HCT116 (cell line): ENCODE data around the gene CTNNA2. TPM values are rescaled to one million over a fixed set of nuclear protein-coding genes. Genes with fewer than 3 reads are reported as not detected.

ENCODE experiments used
- ATAC-seq: fragments of 200-7000 bp; cut with Tn5 transposase; 2 replicates; pipeline ENCODE4 v1.9.1; 2020; ENCODE audit warnings: mild to moderate bottlenecking, moderate library complexity
- BruUV-seq: library from RNA; stranded (reverse); fragments of 400-500 nt; replicated peaks from 2 replicates; lab custom pipeline; 2021; lab: Mats Ljungman, UMichigan
- CTCF ChIA-PET: fragments of 300-600 bp; sonication (Branson Sonifier 250); formaldehyde crosslinking; loops from one replicate; lab custom pipeline; 2021; ENCODE audit warnings: antibody characterized with exemption; lab: Charles Lee
- POLR2A ChIA-PET: fragments of 300-600, 350-600 bp; sonication (Branson Sonifier 250); formaldehyde crosslinking; loops from one replicate; lab custom pipeline; 2021; ENCODE audit warnings: antibody characterized with exemption; lab: Charles Lee
- RAD21 ChIA-PET, 2 experiments: fragments of 300-600 bp; sonication (Branson Sonifier 250); formaldehyde crosslinking; loops; one replicate each; lab custom pipeline; 2023; ENCODE audit warnings: low total read pairs in 2 of 2; ENCODE audit not compliant: uncharacterized antibody in 2 of 2, unreplicated experiment in 2 of 2, low non-redundant PET in 1 of 2; lab: Charles Lee
- DNase-seq: peaks from one replicate; pipeline ENCODE4 v3.0.0-alpha.2; 2010; ENCODE audit warnings: low read depth, low spot score
- H2AFZ ChIP-seq: fragments of 200-600 bp; shearing (Covaris generic), sonication (generic); 2 replicates; pipeline ENCODE4 v1.6.1; 2017; ENCODE audit warnings: low read depth, mixed run types, mixed read lengths, antibody characterized with exemption, low read length; ENCODE audit not compliant: poor library complexity, severe bottlenecking
- H3K27ac ChIP-seq: 2 replicates; pipeline ENCODE4 v1.5.1; 2012; ENCODE audit warnings: low read depth, low read length
- H3K27me3 ChIP-seq: fragments of 200-600 bp; sonication (generic); 2 replicates; pipeline ENCODE4 v1.6.1; 2016; ENCODE audit warnings: mixed run types, low read length, mixed read lengths; ENCODE audit not compliant: insufficient read depth
- H3K36me3 ChIP-seq, 2 experiments: fragments of 200-500 bp in 1 of 2; fragments of 200-600 bp in 1 of 2; sonication (Bioruptor generic) in 1 of 2; sonication (generic) in 1 of 2; 2 replicates each; pipeline versions ENCODE4 v1.5.1 to v1.6.1; 2014 to 2016; ENCODE audit warnings: low read length in 2 of 2, inconsistent platforms in 1 of 2, mixed read lengths in 1 of 2, mixed run types in 1 of 2; ENCODE audit not compliant: insufficient read depth in 2 of 2, control insufficient read depth in 1 of 2
- H3K4me1 ChIP-seq, 2 experiments: fragments of 200-600 bp in 1 of 2; sonication (generic) in 1 of 2; 2 replicates each; pipeline versions ENCODE4 v1.5.1 to v1.6.1; 2012 to 2017; ENCODE audit warnings: low read length in 2 of 2, inconsistent platforms in 1 of 2, mild to moderate bottlenecking in 1 of 2, mixed read lengths in 1 of 2, mixed run types in 1 of 2, moderate library complexity in 1 of 2; ENCODE audit not compliant: insufficient read depth in 2 of 2, control insufficient read depth in 1 of 2
- H3K4me2 ChIP-seq: fragments of 200-600 bp; sonication (generic); 2 replicates; pipeline ENCODE4 v1.6.1; 2017; ENCODE audit warnings: mixed run types, low read length, mixed read lengths
- H3K4me3 ChIP-seq, 2 experiments: fragments of 200-600 bp in 1 of 2; sonication (generic) in 1 of 2; replicated peaks in 1 of 2; 2 replicates each; pipeline ENCODE4 v1.5.1; 2011 to 2016; ENCODE audit warnings: low read length in 2 of 2, control low read depth in 1 of 2, low read depth in 1 of 2, mild to moderate bottlenecking in 1 of 2, mixed read lengths in 1 of 2, mixed run types in 1 of 2
- H3K79me2 ChIP-seq: fragments of 200-600 bp; sonication (generic); 2 replicates; pipeline ENCODE4 v1.6.1; 2017; ENCODE audit warnings: mild to moderate bottlenecking, mixed run types, low read length, moderate library complexity, mixed read lengths; ENCODE audit not compliant: insufficient read depth
- H3K9ac ChIP-seq: fragments of 200-600 bp; sonication (generic); 2 replicates; pipeline ENCODE4 v1.6.1; 2016; ENCODE audit warnings: low read length, mixed read lengths
- H3K9me2 ChIP-seq: fragments of 200-600 bp; sonication (generic), shearing (Covaris generic); 2 replicates; pipeline ENCODE4 v1.6.1; 2017; ENCODE audit warnings: mixed run types, mild to moderate bottlenecking, moderate library complexity; ENCODE audit not compliant: insufficient read depth
- H3K9me3 ChIP-seq, 2 experiments: fragments of 200-500 bp in 1 of 2; fragments of 200-600 bp in 1 of 2; sonication (Bioruptor generic) in 1 of 2; sonication (generic) in 1 of 2; 2 replicates each; pipeline ENCODE4 v1.6.1; 2014 to 2017; ENCODE audit warnings: low read length in 2 of 2, mixed read lengths in 2 of 2, inconsistent platforms in 1 of 2, low read depth in 1 of 2, mild to moderate bottlenecking in 1 of 2, mixed run types in 1 of 2, moderate library complexity in 1 of 2; ENCODE audit not compliant: control insufficient read depth in 1 of 2, insufficient read depth in 1 of 2
- H4K20me1 ChIP-seq: fragments of 200-600 bp; sonication (generic), shearing (Covaris generic); 2 replicates; pipeline ENCODE4 v1.6.1; 2017; ENCODE audit warnings: mixed run types, mild to moderate bottlenecking, moderate library complexity; ENCODE audit not compliant: insufficient read depth
- CBX3 ChIP-seq: IDR thresholded peaks from 2 replicates; pipeline ENCODE4 v1.6.1; 2012; ENCODE audit warnings: low read depth
- CEBPB ChIP-seq: IDR thresholded peaks from 2 replicates; pipeline ENCODE4 v1.6.1; 2012; ENCODE audit warnings: low read depth
- EGR1 ChIP-seq: IDR thresholded peaks from 2 replicates; pipeline ENCODE4 v1.6.1; 2012; ENCODE audit warnings: low read depth
- EZH2 ChIP-seq: fragments of 200-600 bp; sonication (generic); IDR thresholded peaks from 2 replicates; pipeline ENCODE4 v1.6.1; 2017; ENCODE audit warnings: antibody characterized with exemption, mixed run types
- EZH2phosphoT487 ChIP-seq: fragments of 200-600 bp; IDR thresholded peaks from 2 replicates; pipeline ENCODE4 v1.6.1; 2018; ENCODE audit warnings: antibody characterized with exemption, borderline replicate concordance
- FOSL1 ChIP-seq: IDR thresholded peaks from 2 replicates; pipeline ENCODE4 v1.6.1; 2012; ENCODE audit warnings: low read depth
- POLR2A ChIP-seq: IDR thresholded peaks from 2 replicates; pipeline ENCODE4 v1.7.0; 2011; ENCODE audit warnings: borderline replicate concordance; ENCODE audit not compliant: insufficient read depth, insufficient read length; ENCODE audit errors: extremely low read depth
- POLR2AphosphoS5 ChIP-seq: IDR thresholded peaks from 2 replicates; pipeline ENCODE4 v1.6.1; 2011; ENCODE audit warnings: mild to moderate bottlenecking, low read depth, low read length, moderate library complexity
- SIN3A ChIP-seq: IDR thresholded peaks from 2 replicates; pipeline ENCODE4 v1.6.1; 2012; ENCODE audit warnings: low read depth
- SP1 ChIP-seq: IDR thresholded peaks from 2 replicates; pipeline ENCODE4 v1.6.1; 2012; ENCODE audit warnings: low read depth
- SRF ChIP-seq: IDR thresholded peaks from 2 replicates; pipeline ENCODE4 v1.6.1; 2012; ENCODE audit warnings: low read depth
- TCF7L2 ChIP-seq: IDR thresholded peaks from 2 replicates; pipeline ENCODE4 v1.7.0; 2011; ENCODE audit warnings: borderline replicate concordance, inconsistent platforms; ENCODE audit not compliant: insufficient read depth, insufficient read length; ENCODE audit errors: extremely low read depth
- ZFX ChIP-seq: fragments of 450-650 bp; IDR thresholded peaks from 2 replicates; pipeline ENCODE4 v1.6.1; 2017
- ZNF274 ChIP-seq: fragments of 200-500 bp; sonication (Bioruptor generic); IDR thresholded peaks from 2 replicates; pipeline ENCODE4 v1.6.1; 2014; ENCODE audit warnings: mild to moderate bottlenecking, low read depth, low read length, inconsistent platforms
- intact Hi-C: fragments of 100-400 bp; cut with micrococcal nuclease; formaldehyde crosslinking; loops from 2 replicates; pipeline ENCODE4 v1.10.0; 2022
- total RNA-seq: library from RNA; stranded (reverse); gene quantifications from one replicate; pipeline ENCODE4 v1.2.1, GENCODE V29; 2021; ENCODE audit not compliant: unreplicated experiment
- TF ChIP-seq, protein P1 (sequence below): IDR thresholded peaks from 2 replicates; pipeline ENCODE4 v1.6.1; 2012; ENCODE audit warnings: low read depth
- TF ChIP-seq, protein P2 (sequence below), 3 experiments: fragments of 200-600 bp in 1 of 3; sonication (generic) in 1 of 3; IDR thresholded peaks in 2 of 3; conservative IDR thresholded peaks in 1 of 3; 2 replicates each; pipeline ENCODE4 v1.5.1; 2012 to 2017; ENCODE audit warnings: low read depth in 2 of 3, low read length in 2 of 3, antibody characterized with exemption in 1 of 3, borderline replicate concordance in 1 of 3, control low read depth in 1 of 3, mild to moderate bottlenecking in 1 of 3, mixed read lengths in 1 of 3, mixed run types in 1 of 3, moderate library complexity in 1 of 3; ENCODE audit not compliant: insufficient read depth in 1 of 3
- TF ChIP-seq, protein P3 (sequence below): IDR thresholded peaks from 2 replicates; pipeline ENCODE4 v1.6.1; 2011; ENCODE audit warnings: mild to moderate bottlenecking, low read length, moderate library complexity; ENCODE audit not compliant: insufficient replicate concordance; ENCODE audit errors: extremely low read depth
- TF ChIP-seq, protein P4 (sequence below): IDR thresholded peaks from 2 replicates; pipeline ENCODE4 v1.6.1; 2012
- TF ChIP-seq, protein P5 (sequence below): IDR thresholded peaks from 2 replicates; pipeline ENCODE4 v1.6.1; 2012

Gene CTNNA2
- total RNA-seq, 1 experiment from 2014 or later = not detected

- H3K9me2 ChIP-seq = no peaks in the 10 kb centered on the region
- CTCF ChIA-PET = no interaction called here
These were observed 483.9 kb downstream of the CTNNA2 start for GRCh38 chr2:79996709-79997108.

More at GRCh38 chr2:79996709-79997108, 483.9 kb downstream of the CTNNA2 start:
- H3K36me3 ChIP-seq = no peaks in the 10 kb centered on the region
- H3K4me1 ChIP-seq = no peaks in the 10 kb centered on the region
- no peak overlapping the region for H3K4me2 ChIP-seq
- POLR2A ChIA-PET = no interaction called here
- no peak for ATAC-seq
- H3K27ac ChIP-seq = no peak overlapping the region
- no peak overlapping the region for H2AFZ ChIP-seq
- DNase-seq = no peak
- RAD21 ChIA-PET = no interaction called here
- intact Hi-C loops = no loop called here
- no peak overlapping the region for H3K9ac ChIP-seq
- no peaks in the 10 kb centered on the region for H3K79me2 ChIP-seq
- H3K27me3 ChIP-seq = no peaks in the 10 kb centered on the region
- no TSS peak for BruUV-seq
- TF ChIP-seq SP1 (no peak), SIN3A (no peak), ZFX (no peak), TCF7L2 (no peak), ZNF274 (no peak), EZH2phosphoT487 (no peak), EGR1 (no peak), FOSL1 (no peak), SRF (no peak), CEBPB (no peak), POLR2A (no peak), CBX3 (no peak), POLR2AphosphoS5 (no peak), EZH2 (no peak)
- TF ChIP-seq, protein P1, sequence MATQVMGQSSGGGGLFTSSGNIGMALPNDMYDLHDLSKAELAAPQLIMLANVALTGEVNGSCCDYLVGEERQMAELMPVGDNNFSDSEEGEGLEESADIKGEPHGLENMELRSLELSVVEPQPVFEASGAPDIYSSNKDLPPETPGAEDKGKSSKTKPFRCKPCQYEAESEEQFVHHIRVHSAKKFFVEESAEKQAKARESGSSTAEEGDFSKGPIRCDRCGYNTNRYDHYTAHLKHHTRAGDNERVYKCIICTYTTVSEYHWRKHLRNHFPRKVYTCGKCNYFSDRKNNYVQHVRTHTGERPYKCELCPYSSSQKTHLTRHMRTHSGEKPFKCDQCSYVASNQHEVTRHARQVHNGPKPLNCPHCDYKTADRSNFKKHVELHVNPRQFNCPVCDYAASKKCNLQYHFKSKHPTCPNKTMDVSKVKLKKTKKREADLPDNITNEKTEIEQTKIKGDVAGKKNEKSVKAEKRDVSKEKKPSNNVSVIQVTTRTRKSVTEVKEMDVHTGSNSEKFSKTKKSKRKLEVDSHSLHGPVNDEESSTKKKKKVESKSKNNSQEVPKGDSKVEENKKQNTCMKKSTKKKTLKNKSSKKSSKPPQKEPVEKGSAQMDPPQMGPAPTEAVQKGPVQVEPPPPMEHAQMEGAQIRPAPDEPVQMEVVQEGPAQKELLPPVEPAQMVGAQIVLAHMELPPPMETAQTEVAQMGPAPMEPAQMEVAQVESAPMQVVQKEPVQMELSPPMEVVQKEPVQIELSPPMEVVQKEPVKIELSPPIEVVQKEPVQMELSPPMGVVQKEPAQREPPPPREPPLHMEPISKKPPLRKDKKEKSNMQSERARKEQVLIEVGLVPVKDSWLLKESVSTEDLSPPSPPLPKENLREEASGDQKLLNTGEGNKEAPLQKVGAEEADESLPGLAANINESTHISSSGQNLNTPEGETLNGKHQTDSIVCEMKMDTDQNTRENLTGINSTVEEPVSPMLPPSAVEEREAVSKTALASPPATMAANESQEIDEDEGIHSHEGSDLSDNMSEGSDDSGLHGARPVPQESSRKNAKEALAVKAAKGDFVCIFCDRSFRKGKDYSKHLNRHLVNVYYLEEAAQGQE = no peak
- TF ChIP-seq, protein P2, sequence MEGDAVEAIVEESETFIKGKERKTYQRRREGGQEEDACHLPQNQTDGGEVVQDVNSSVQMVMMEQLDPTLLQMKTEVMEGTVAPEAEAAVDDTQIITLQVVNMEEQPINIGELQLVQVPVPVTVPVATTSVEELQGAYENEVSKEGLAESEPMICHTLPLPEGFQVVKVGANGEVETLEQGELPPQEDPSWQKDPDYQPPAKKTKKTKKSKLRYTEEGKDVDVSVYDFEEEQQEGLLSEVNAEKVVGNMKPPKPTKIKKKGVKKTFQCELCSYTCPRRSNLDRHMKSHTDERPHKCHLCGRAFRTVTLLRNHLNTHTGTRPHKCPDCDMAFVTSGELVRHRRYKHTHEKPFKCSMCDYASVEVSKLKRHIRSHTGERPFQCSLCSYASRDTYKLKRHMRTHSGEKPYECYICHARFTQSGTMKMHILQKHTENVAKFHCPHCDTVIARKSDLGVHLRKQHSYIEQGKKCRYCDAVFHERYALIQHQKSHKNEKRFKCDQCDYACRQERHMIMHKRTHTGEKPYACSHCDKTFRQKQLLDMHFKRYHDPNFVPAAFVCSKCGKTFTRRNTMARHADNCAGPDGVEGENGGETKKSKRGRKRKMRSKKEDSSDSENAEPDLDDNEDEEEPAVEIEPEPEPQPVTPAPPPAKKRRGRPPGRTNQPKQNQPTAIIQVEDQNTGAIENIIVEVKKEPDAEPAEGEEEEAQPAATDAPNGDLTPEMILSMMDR (IDR thresholded peaks at IDR 0.05 in 2 of 3, conservative IDR thresholded peaks at IDR 0.05 in 1 of 3; ENCODE audit: borderline replicate concordance in 1 of 3, insufficient read depth in 1 of 3, low read depth in 2 of 3, low read length in 2 of 3) = no peak
- TF ChIP-seq, protein P3, sequence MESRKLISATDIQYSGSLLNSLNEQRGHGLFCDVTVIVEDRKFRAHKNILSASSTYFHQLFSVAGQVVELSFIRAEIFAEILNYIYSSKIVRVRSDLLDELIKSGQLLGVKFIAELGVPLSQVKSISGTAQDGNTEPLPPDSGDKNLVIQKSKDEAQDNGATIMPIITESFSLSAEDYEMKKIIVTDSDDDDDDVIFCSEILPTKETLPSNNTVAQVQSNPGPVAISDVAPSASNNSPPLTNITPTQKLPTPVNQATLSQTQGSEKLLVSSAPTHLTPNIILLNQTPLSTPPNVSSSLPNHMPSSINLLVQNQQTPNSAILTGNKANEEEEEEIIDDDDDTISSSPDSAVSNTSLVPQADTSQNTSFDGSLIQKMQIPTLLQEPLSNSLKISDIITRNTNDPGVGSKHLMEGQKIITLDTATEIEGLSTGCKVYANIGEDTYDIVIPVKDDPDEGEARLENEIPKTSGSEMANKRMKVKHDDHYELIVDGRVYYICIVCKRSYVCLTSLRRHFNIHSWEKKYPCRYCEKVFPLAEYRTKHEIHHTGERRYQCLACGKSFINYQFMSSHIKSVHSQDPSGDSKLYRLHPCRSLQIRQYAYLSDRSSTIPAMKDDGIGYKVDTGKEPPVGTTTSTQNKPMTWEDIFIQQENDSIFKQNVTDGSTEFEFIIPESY = no peak
- TF ChIP-seq, protein P4, sequence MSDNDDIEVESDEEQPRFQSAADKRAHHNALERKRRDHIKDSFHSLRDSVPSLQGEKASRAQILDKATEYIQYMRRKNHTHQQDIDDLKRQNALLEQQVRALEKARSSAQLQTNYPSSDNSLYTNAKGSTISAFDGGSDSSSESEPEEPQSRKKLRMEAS = no peak
- TF ChIP-seq, protein P5, sequence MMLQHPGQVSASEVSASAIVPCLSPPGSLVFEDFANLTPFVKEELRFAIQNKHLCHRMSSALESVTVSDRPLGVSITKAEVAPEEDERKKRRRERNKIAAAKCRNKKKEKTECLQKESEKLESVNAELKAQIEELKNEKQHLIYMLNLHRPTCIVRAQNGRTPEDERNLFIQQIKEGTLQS = no peak
- no peak overlapping the region for H3K4me3 ChIP-seq
- H3K9me3 ChIP-seq = peaks cover 0 to 12% of the 10 kb centered on the region in 2 experiments; a peak in 2 of 4 replicates
- H4K20me1 ChIP-seq = no peaks in the 10 kb centered on the region
